Measurements from ENCODE around the gene CLTA. TPM values are rescaled to one million over a fixed set of nuclear protein-coding genes. Genes with fewer than 3 reads are reported as not detected.

CLTA gene
- total and polyA plus RNA-seq, 4 experiments from 2014 or later, result 46.0 to 106 (median 71.1) TPM

DNA sequence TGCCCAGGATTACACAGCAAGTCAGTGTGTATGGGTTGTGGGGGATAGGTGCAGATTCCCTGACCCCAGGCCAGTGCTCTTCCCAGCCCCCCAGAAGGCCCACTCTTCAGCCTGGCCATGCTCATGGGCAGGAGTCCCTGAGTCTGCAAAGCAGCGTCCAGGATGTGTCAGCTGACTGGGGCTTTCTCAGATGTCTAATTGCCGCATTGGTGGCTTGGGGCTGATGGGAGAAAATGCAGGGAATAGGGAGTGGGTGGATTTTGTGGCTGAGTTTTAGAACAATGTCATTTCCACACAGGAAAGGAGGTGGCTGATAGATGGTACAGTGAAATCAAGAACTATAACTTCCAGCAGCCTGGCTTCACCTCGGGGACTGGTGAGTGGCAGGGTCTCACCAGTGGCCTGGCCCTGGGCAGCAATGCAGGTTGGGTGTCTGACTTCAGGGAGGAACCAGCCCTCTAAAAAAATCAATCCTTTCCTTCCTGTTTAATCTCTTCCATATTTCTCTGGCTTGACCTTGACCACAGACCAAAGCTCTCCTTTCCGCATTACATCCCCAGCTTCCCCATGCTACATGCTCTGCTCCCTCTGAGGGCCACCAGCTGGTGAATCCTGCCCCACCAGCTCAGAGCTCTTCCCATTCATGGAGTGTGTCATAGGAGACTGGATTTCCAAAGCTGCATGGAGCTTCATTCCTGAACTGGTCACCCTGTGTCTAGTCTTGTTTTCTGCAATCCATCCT, 40.0 kb upstream of the CLTA start:
- no peaks in the 10 kb centered on the region for H3K27me3 ChIP-seq (ENCODE audit: insufficient read depth, low read length)
- Mint-ChIP-seq H3K4me1 (peaks cover 56 to 86% (median 71%) of the 10 kb centered on the region in 4 donors), H3K36me3 (peaks cover 48 to 56% of the 10 kb centered on the region in 2 donors), H3K9me3 (peaks cover 0 to 9% (median 4%) of the 10 kb centered on the region in 8 donors), H3K27ac (peak overlapping the region; percentile 95 to 100 (median 99)), H3K4me3 (peak overlapping the region; percentile 74 to 93 (median 88)), H3K27me3 (no peaks in the 10 kb centered on the region)
- H3K9me3 ChIP-seq (ENCODE audit: control insufficient read depth in 1 of 2, low read length in 2 of 2), result peaks cover 0 to 6% of the 10 kb centered on the region in 2 donors
- ChIA-PET POLR2A (ENCODE audit: partially characterized antibody) (interaction anchor here (0.8 to 9.2 kb wide), 4 partner anchors 11 to 58 kb away, joined by 3 to 159 read pairs (median 18); partner anchors contain the start of genes CLTA and GLIPR2), CTCF (ENCODE audit: partially characterized antibody) (interaction anchor here (0.7 to 5.8 kb wide), 11 partner anchors 9 to 49 kb away, joined by 3 to 49 read pairs (median 7); partner anchors contain the start of genes CLTA and GLIPR2)
- no peaks in the 10 kb centered on the region for H3K36me3 ChIP-seq (ENCODE audit: insufficient read depth, low read length)
- H3K4me3 ChIP-seq (ENCODE audit: low read length in 2 of 2), result peak overlapping the region in 1 of 2 donors; percentile 39
- H3K4me1 ChIP-seq (ENCODE audit: insufficient read depth, low read length), result peaks cover 89% of the 10 kb centered on the region
- intact Hi-C loops (cut with micrococcal nuclease), result loop anchor here (1.0 kb wide), 3 partner anchors 10 to 40 kb away; partner anchors contain the start of genes CLTA and GLIPR2
- DNase-seq, result no peak
- H3K27ac ChIP-seq (ENCODE audit: low read depth, low read length), result peak overlapping the region; percentile 96

- peak; percentile 86 to 96 (median 90) for DNase-seq
- peak overlapping the region; percentile 17 to 39 for H3K4me3 ChIP-seq (ENCODE audit: low read length in 2 of 2)
- peaks cover 81% of the 10 kb centered on the region for H3K4me1 ChIP-seq (ENCODE audit: insufficient read depth, low read length)
- CTCF ChIA-PET (ENCODE audit: partially characterized antibody), result interaction anchor here (0.7 to 5.8 kb wide), 11 partner anchors 8 to 50 kb away, joined by 3 to 49 read pairs (median 8); partner anchors contain the start of genes CLTA and GLIPR2
- H3K27me3 ChIP-seq (ENCODE audit: insufficient read depth, low read length), result no peaks in the 10 kb centered on the region
- intact Hi-C loops (cut with micrococcal nuclease), result loop anchor here (1.0 kb wide), 4 partner anchors 15 to 48 kb away; partner anchors contain the start of genes CLTA and GLIPR2
- H3K9me3 ChIP-seq (ENCODE audit: control insufficient read depth in 1 of 2, low read length in 2 of 2), result no peaks in the 10 kb centered on the region
- peak overlapping the region; percentile 96 for H3K27ac ChIP-seq (ENCODE audit: low read depth, low read length)
- H3K36me3 Mint-ChIP-seq, result peaks cover 43 to 51% of the 10 kb centered on the region in 2 donors
- peaks cover 50 to 78% (median 64%) of the 10 kb centered on the region in 4 donors for H3K4me1 Mint-ChIP-seq
- no peaks in the 10 kb centered on the region for H3K27me3 Mint-ChIP-seq
- H3K27ac Mint-ChIP-seq, result peak overlapping the region; percentile 95 to 100 (median 99)
- H3K36me3 ChIP-seq (ENCODE audit: insufficient read depth, low read length), result no peaks in the 10 kb centered on the region
- H3K4me3 Mint-ChIP-seq, result peak overlapping the region; percentile 85 to 93 (median 88)
- H3K9me3 Mint-ChIP-seq, result peaks cover 0 to 2% (median 0%) of the 10 kb centered on the region in 8 donors
- POLR2A ChIA-PET (ENCODE audit: partially characterized antibody), result interaction anchor here (0.5 to 9.2 kb wide), 6 partner anchors 12 to 98 kb away, joined by 3 to 159 read pairs (median 8); partner anchors contain the start of genes CLTA and GLIPR2
Observed at GRCh38 chr9:36151316-36152210, 39.2 kb upstream of the CLTA start.

DNA sequence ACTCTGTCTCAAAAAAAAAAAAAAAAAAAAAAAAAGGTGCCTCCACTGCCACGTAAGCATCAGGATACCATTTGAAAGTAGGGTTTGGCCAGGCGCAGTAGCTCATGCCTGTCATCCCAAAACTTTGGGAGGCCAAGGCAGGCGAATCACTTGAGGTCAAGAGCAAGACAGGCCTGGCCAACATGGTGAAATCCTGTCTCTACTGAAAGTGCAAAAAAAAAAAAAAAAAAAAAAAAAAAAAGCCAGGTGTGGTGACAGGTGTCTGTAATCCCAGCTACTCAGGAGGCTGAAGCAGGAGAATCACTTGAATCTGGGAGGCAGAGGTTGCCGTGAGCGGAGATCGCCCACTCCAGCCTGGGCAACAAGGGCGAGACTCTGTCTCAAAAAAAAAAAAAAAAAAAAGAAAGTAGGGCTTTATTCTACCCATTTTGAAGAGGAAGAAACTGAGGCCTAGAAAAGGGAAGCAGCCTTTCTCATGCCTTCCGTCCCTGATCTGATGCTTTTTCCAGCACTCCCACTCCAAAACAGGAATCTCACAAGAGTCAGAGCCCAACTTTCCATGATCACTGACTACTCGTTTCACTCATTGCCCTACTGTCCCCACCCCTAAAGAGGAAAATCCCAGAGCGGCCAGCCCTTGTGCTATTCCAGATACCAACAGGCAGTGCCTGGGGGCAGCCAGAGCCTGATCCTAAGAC, 37.8 kb upstream of the CLTA start:
- Histone ChIP-seq H3K36me3 (ENCODE audit: insufficient read depth, low read length) (no peaks in the 10 kb centered on the region), H3K27ac (ENCODE audit: low read depth, low read length) (peak overlapping the region; percentile 96), H3K9me3 (ENCODE audit: control insufficient read depth in 1 of 2, low read length in 2 of 2) (no peaks in the 10 kb centered on the region), H3K27me3 (ENCODE audit: insufficient read depth, low read length) (no peaks in the 10 kb centered on the region), H3K4me1 (ENCODE audit: insufficient read depth, low read length) (peaks cover 68% of the 10 kb centered on the region), H3K4me3 (ENCODE audit: low read length in 2 of 2) (no peak overlapping the region)
- Mint-ChIP-seq H3K4me3 (peak overlapping the region in 7 of 8 donors; percentile 15 to 63 (median 54)), H3K27ac (peak overlapping the region; percentile 88 to 100 (median 98)), H3K4me1 (peaks cover 40 to 65% (median 53%) of the 10 kb centered on the region in 4 donors), H3K9me3 (no peaks in the 10 kb centered on the region), H3K36me3 (peaks cover 34 to 45% of the 10 kb centered on the region in 2 donors), H3K27me3 (no peaks in the 10 kb centered on the region)
- POLR2A ChIA-PET (ENCODE audit: partially characterized antibody), result interaction anchor here (1.3 to 9.2 kb wide), 3 partner anchors 13 to 49 kb away, joined by 6 to 159 read pairs (median 25); partner anchors contain the start of gene GLIPR2
- CTCF ChIA-PET (ENCODE audit: partially characterized antibody), result interaction anchor here (1.3 to 5.8 kb wide), 7 partner anchors 9 to 51 kb away, joined by 3 to 49 read pairs (median 10); partner anchors contain the start of gene CLTA
- DNase-seq, result no peak
- intact Hi-C loops (cut with micrococcal nuclease), result loop anchor here (1.0 kb wide), 2 partner anchors 13 to 50 kb away; no protein-coding TSS in a partner anchor

- ChIA-PET CTCF (ENCODE audit: partially characterized antibody) (interaction anchor here (3.3 kb wide), 1 partner anchor 13 kb away, joined by 23 read pairs; no protein-coding TSS in a partner anchor), POLR2A (ENCODE audit: partially characterized antibody) (interaction anchor here (1.1 kb wide), 1 partner anchor 10 kb away, joined by 3 read pairs; no protein-coding TSS in a partner anchor)
- DNase-seq, result no peak
- Histone ChIP-seq H3K4me3 (ENCODE audit: low read length in 2 of 2) (no peak overlapping the region), H3K9me3 (ENCODE audit: control insufficient read depth in 1 of 2, low read length in 2 of 2) (no peaks in the 10 kb centered on the region), H3K36me3 (ENCODE audit: insufficient read depth, low read length) (no peaks in the 10 kb centered on the region), H3K27ac (ENCODE audit: low read depth, low read length) (peak overlapping the region; percentile 96), H3K4me1 (ENCODE audit: insufficient read depth, low read length) (peaks cover 59% of the 10 kb centered on the region), H3K27me3 (ENCODE audit: insufficient read depth, low read length) (no peaks in the 10 kb centered on the region)
- H3K4me3 Mint-ChIP-seq, result peak overlapping the region in 4 of 8 donors; percentile 42 to 64 (median 59)
- peaks cover 34 to 62% (median 47%) of the 10 kb centered on the region in 4 donors for H3K4me1 Mint-ChIP-seq
- peaks cover 42 to 47% of the 10 kb centered on the region in 2 donors for H3K36me3 Mint-ChIP-seq
- peak overlapping the region; percentile 88 to 98 (median 92) for H3K27ac Mint-ChIP-seq
- H3K9me3 Mint-ChIP-seq, result no peaks in the 10 kb centered on the region
- intact Hi-C loops (cut with micrococcal nuclease), result no loop called here
- no peaks in the 10 kb centered on the region for H3K27me3 Mint-ChIP-seq
Observed at GRCh38 chr9:36153746-36154145, 37.0 kb upstream of the CLTA start.

DNA sequence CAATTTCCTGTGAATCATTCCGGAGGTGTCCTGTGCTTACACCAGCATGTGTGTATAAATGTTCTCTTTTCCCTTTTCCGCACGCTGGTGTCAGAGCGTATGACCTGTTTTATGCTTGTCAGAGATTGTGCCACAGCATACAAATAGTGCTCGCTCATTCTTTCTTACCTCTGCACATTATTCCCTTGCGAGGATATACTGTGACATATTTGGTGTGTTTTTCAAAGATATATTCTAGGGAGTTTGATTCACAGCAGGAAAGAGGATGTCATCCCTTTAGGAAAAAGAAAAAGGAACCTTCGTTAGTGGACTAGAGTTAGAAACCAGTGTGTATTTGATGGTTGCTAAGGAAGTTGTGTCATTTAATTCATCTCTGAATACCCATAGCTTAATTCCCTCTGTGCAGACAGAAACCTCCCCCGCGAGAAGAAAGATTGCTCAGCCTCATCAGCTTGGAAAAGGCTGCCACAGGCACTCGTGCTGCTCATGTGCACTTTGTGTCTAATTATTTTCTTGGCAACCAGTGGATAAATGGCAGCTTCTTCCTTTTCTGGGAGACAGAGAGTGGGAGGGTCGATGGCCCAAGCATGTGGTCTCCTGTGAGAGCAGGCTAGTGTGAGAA, 36.3 kb upstream of the CLTA start:
- Mint-ChIP-seq H3K27me3 (no peaks in the 10 kb centered on the region), H3K4me3 (peak overlapping the region in 5 of 8 donors; percentile 17 to 64 (median 39)), H3K27ac (peak overlapping the region; percentile 31 to 95 (median 87)), H3K9me3 (no peaks in the 10 kb centered on the region), H3K36me3 (peaks cover 49 to 51% of the 10 kb centered on the region in 2 donors), H3K4me1 (peaks cover 35 to 55% (median 45%) of the 10 kb centered on the region in 4 donors)
- Histone ChIP-seq H3K4me1 (ENCODE audit: insufficient read depth, low read length) (peaks cover 52% of the 10 kb centered on the region), H3K9me3 (ENCODE audit: control insufficient read depth in 1 of 2, low read length in 2 of 2) (no peaks in the 10 kb centered on the region), H3K27ac (ENCODE audit: low read depth, low read length) (no peak overlapping the region), H3K36me3 (ENCODE audit: insufficient read depth, low read length) (no peaks in the 10 kb centered on the region), H3K27me3 (ENCODE audit: insufficient read depth, low read length) (no peaks in the 10 kb centered on the region), H3K4me3 (ENCODE audit: low read length in 2 of 2) (no peak overlapping the region)
- CTCF ChIA-PET (ENCODE audit: partially characterized antibody), result interaction anchor here (0.9 to 20.1 kb wide), 4 partner anchors 36 to 1169 kb away, joined by 3 to 648 read pairs (median 3); partner anchors contain the start of gene CLTA
- DNase-seq, result no peak
- POLR2A ChIA-PET (ENCODE audit: partially characterized antibody), result interaction anchor here (1.1 to 1.4 kb wide), 2 partner anchors 9 to 37 kb away, joined by 3 to 4 read pairs; no protein-coding TSS in a partner anchor
- intact Hi-C loops (cut with micrococcal nuclease), result no loop called here

All from CD4-positive, alpha-beta memory T cell (primary cell).